ENCODE data around the gene ATP8A2.
"Not testable (repeated sequence)": the region's sequence is repeated elsewhere in the genome, so short reads cannot be mapped to it uniquely, and the experiment has no call there.

Gene ATP8A2

DNA sequence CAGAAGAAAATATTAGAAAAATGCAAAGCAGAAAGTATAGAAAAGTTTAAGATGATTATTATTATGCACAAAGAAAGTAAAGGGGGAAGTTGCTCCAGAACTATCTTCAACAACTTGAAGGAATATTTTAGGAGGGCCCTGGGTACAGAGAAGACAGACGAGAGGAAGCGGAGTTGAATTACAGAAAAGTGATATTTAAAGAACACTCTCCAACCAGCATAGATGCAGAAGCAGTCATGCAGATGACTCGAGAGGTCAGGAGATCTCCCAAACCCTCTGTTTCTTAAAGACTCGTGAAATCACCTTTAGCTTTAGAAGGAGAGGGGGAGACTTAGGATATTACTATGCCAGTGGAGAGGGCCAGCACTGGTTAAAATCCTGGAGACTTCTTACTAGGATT, 688.6 kb downstream of the ATP8A2 start:
- no peak for DNase-seq

DNA sequence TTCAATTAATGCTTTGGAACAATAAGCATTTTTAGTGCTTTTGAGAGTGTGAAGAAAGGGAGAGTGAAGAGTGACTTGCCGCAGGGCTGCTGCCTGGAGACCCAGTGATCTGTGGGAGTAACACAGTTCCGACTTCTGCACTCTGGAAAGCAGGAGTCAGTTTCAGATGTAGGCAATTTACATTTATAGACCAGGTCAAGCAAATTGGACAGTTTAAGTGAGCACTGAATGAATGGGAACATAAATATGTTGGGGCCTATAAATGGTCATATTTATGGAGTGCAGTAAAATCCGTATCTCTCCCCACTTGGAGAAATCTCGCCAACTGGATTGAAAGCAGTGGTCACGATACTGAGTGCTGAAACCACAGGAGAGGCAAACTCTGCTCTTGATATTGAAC, 689.5 kb downstream of the ATP8A2 start:
- no peak for DNase-seq

DNA sequence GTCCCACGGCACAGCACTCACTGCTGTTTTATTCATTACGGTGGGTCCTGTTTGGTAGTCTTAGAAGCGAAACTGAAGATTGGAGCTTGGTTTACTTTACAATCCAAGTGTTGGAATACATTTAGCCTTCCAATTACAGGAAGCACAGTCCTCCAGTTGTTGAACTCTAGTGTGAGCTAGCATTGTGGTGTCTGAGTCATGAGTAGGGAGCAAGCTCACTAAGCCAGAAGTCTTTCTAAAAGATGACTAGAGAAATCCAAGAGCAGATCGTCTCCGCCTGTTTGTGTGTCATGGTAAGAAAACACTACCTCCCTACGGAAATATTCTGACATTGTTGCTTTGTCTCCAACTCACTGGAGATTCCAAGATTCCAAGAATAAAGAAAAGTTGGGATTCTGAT, 690.2 kb downstream of the ATP8A2 start:
- no peak for DNase-seq

DNA sequence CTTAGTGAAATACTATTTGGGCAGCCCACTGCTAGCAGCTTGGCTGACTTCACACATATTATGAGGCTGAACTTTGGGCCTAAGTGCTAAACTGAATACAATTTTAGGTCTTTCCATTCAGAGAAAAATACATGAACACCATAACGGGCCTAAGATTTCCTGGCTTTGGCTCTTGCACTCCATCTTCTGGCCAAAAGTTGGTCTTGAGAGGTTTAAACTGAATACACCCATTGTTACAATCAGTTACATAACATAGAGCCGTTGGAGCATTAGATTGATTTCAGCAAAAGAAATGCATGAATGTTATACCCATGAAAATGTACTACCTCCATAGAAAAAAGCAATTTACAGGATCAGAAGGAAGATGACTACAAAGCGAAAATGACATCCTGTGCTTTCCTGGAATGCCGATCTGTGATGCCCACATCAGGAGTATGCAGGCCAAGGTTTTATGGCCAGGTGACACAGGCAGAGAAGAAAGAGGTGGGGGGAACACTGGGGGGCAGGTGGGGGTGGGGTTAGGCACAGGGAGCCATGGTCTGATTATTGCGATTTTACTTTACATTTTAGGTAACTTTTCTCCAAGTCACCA, 691.2 kb downstream of the ATP8A2 start:
- peak in 27 of 56 donors; percentile 2 to 82 (median 34) for DNase-seq

DNA sequence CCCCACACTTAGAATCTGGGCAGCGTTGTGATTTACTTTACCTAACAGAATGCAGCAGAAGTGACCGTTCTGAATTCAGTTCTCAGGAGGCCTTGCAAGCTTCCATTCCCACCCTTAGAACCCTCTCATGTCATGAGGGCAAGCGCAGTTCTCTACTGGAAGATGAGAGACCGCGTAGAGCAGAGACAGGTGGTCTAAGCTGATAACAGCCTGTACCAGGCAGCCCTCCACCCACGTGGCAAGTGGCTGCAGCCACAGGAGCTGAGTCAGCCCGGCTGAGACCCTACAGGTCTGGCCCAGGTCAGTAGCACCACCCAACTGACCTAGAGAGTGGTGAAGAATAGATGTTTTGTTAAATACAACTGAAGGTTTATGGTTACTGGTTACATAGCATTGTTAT, 694.7 kb downstream of the ATP8A2 start:
- DNase-seq, result not testable (repeated sequence)

DNA sequence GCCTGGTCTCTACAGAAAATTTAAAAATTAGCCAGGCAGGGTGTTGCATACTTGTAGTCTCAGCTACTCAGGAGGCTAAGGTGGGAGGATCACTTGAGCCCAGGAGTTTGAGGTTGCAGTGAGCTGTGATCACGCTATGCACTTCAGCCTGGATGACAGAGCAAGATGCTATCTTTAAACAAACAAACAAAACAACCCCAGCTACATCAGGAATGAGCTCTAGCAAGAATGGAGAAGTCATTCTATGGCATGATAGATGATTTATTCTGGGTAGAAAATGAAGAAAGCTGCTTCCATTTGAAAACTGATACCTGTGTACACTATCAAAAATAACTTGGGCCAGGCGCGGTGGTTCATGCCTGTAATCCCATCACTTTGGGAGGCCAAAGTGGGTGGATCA, 695.8 kb downstream of the ATP8A2 start:
- DNase-seq, result no peak

DNA sequence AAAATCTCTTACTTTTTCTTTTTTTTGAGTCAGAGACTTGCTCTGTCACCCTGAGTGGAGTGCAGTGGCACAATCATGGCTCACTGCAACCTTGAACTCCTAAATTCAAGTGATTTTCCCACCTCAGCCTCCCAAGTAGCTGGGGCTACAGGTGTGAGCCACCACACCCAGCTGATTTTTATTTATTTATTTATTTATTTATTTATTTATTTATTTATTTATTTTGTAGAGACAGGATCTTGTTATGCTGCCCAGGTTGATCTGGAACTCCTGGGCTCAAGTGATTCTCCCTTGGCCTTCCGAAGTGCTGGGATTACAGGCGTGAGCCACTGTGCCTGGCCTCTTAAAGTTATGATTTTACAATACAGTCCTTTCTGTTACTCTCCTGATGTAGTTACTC, 696.6 kb downstream of the ATP8A2 start:
- DNase-seq, result not testable (repeated sequence)

DNA sequence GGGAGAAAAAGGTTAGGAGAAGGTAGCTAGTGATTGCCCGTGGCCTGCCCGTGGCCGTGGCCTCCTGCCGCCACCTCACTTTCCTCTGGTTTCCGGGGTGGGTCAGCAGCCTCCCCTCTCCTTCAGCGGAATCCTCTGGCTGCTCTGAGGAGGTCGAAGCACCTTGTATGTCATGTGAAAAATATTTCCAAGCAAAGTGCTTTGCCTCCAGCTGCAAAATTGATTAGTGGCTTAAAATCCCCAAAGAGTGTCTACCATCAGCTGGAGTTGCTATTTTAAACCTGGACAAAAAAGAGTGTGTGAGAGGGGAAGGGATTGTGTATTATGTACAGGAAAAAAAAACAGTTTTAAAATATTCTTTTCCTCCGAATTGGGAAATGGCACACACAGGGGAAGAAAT, 697.9 kb downstream of the ATP8A2 start:
- not testable (repeated sequence) for DNase-seq

DNA sequence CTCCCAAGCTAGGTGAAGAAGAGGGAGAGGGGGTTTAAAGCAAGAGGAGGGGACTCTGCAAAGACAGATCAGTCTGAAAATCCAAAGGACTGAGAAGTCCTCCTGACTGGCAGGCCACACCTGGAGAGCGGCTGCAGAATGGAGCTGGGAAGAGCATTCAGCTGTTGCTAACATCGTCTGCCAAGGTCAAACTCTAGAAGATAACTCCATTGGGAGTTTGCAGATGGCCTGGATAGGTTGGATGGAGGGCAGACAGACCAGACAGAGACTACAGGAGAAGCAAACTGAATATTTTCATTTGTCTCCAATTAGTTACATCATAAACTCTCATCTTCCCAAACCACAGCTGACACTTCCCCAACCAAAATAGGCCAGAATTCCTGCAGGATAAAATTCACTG, 699.9 kb downstream of the ATP8A2 start:
- DNase-seq, result no peak

DNA sequence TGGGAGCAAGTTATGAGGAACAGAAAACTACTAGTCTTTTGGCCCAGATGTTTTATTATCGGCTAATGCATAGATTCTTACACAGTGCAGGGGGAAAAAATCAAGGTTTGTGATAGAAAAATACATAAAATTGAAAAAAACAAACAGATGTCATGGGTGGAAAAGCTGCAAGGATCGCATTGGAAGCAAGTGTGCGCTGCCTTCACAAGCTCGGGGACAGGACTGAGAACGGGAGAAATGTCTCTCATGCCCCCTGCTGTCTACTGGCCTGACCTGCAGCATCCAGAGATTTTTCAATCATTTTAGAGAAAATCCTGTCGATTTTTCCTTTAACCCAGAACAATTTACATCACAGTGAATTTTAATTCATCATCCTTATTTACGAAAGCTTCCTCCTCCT, 700.6 kb downstream of the ATP8A2 start:
- DNase-seq, result not testable (repeated sequence)

DNA sequence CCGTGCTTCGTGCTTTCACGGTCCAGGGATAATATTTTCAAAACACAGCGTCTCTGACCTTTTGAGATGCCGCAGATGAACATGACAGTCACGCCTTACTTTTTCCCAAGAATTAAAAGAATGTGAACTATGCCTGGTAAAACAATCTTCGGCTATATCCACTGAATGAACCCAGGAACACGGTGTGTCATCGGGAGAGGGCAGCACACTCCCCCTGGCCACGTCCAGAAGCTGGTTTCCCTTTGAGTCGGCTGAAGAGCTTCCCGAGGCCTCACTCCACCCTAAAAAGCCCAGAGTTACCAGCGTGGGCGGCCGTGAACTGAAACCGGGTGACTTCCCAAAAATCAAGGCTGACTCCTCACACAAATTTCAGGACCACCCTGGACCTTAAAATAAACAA, 702.9 kb downstream of the ATP8A2 start:
- DNase-seq, result no peak

Measured in amygdala (tissue), 56 donors.